Measurements from ENCODE around the gene ALAD. TPM values are rescaled to one million over a fixed set of nuclear protein-coding genes. Genes with fewer than 3 reads are reported as not detected.

ALAD gene
- total and polyA plus RNA-seq, 9 of the 15 experiments (the other 6 are each of a cell fraction or from before 2014, with no cell fraction given) = 1.3 to 12.7 (median 6.8) TPM

DNA sequence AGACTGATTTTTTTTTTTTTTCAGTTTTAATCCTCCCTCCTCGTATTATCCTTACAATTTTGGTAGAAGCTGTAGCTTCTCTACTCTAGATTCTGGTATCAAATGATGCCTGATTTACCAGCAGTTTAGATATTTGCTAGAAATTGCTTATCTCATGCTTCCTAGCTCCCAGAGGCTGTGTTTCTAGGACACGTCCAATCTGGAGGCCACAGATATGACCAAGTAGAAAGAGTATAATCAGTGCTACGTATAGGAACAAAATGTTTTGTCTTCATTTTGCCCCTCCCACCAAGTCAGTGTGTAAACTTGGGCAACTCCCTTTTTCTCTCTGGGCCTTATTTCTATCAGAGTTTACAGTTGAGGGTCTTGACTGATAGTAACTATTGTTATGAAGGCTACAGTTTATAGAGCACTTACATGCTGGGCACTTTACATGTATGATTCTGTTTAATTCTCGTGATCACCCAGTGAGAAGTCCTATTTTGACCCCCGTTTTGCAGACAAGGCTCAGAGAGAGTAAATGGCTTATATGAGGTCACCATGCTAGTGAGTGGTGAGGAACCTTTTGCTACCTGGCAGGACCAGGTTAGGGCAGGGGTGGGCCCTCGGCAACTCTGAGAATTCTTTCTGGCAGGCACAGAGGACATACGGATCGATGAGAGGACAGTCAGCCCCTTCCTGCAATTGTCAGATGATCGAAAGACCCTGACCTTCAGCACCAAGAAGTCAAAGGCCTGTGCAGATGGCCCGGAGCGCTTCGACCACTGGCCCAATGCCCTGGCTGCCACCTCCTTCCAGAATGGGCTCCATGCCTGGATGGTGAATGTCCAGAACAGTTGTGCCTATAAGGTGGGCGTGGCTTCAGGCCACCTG is 31.9 kb downstream of the ALAD start (continued):
- TF ChIP-seq HNRNPH1 (optimal IDR thresholded peaks at IDR 0.05; ENCODE audit: low read depth, low read length) (no peak), SIN3B (IDR thresholded peaks at IDR 0.05; ENCODE audit: low read depth) (no peak), RBM15 (IDR thresholded peaks at IDR 0.05; ENCODE audit: insufficient read depth, low read length) (no peak), YY1 (IDR thresholded peaks at IDR 0.05; ENCODE audit: borderline replicate concordance in 1 of 3, control insufficient read depth in 1 of 3, extremely low read depth in 1 of 3, insufficient read depth in 3 of 3, insufficient read length in 1 of 3, insufficient replicate concordance in 2 of 3, low read depth in 1 of 3, low read length in 2 of 3) (no peak), CEBPB (tag; IDR thresholded peaks at IDR 0.05) (peak; percentile 34; the same call in 1 of the 2 replicates), RAD51 (IDR thresholded peaks at IDR 0.05; ENCODE audit: borderline replicate concordance, low read depth) (no peak; the same call in 1 of the 2 replicates), SRSF3 (IDR thresholded peaks at IDR 0.05; ENCODE audit: insufficient read depth, low read length) (no peak), ZZZ3 (IDR thresholded peaks at IDR 0.05) (no peak), TEAD2 (tag; IDR thresholded peaks at IDR 0.05) (no peak), ZFP1 (CRISPR knock-in tag; IDR thresholded peaks at IDR 0.05) (no peak), ETV1 (tag; conservative IDR thresholded peaks at IDR 0.05; ENCODE audit: low read depth) (no peak), PHTF2 (CRISPR knock-in tag; IDR thresholded peaks at IDR 0.05) (no peak), EHMT2 (IDR thresholded peaks at IDR 0.05) (no peak), HSF4 (CRISPR knock-in tag; IDR thresholded peaks at IDR 0.05; ENCODE audit: borderline replicate concordance) (no peak), NFE2L1 (tag; IDR thresholded peaks at IDR 0.05; ENCODE audit: borderline replicate concordance, low read depth) (no peak), ZNF175 (CRISPR knock-in tag; IDR thresholded peaks at IDR 0.05; ENCODE audit: low read depth) (no peak)
- TF ChIP-seq, protein P1, sequence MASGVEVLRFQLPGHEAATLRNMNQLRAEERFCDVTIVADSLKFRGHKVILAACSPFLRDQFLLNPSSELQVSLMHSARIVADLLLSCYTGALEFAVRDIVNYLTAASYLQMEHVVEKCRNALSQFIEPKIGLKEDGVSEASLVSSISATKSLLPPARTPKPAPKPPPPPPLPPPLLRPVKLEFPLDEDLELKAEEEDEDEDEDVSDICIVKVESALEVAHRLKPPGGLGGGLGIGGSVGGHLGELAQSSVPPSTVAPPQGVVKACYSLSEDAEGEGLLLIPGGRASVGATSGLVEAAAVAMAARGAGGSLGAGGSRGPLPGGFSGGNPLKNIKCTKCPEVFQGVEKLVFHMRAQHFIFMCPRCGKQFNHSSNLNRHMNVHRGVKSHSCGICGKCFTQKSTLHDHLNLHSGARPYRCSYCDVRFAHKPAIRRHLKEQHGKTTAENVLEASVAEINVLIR (CRISPR knock-in tag; IDR thresholded peaks at IDR 0.05) = no peak
- TF ChIP-seq, protein P2, sequence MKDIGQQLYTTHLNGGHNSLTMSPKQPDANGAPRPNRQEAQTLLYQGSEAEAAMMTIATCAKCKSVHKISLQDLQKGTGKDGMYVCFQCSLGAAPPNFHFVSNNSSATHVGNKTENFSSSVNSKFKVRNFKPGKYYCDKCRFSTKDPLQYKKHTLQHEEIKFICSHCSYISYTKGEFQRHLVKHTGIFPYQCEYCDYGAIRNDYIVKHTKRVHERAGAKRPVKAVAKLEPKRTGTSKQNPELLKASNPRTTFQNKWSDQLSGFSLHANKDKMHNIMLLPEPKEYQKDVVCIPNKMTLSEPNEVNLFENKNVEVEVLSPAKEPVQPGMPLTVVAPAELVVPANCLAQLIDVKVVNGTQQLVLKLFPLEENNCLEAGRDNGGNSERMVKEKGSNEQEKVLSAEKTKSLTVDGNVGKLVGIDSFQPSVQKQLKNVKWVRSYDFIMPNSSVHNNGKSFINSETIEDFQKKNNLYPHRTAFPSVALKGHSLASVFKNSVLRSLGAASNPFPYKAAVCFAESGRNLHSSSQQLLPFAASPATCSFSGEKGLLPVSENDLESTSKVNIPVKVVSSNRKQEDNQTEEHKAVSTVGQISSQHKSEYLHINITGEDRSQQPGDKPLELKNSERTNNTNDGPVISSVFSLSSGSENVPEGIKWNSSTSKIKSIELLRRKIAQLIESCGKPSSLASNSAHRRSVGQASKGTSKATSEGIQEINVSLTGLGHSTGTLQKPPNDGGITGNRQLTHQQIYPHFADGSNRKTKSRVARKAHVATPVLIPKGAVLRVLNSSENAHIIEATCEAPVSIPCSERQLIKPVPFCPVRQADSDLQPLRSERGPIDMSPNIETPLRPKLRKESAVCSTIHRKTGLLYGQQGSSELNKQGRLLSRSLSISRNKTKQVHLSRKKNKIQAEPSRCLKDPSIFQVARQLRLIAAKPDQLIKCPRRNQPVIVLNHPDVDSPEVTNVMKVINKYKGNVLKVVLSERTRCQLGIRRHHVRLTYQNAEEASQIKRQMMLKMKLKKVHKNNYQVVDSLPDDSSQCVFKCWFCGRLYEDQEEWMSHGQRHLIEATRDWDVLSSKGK (CRISPR knock-in tag; IDR thresholded peaks at IDR 0.05) = no peak
- TF ChIP-seq, protein P3, sequence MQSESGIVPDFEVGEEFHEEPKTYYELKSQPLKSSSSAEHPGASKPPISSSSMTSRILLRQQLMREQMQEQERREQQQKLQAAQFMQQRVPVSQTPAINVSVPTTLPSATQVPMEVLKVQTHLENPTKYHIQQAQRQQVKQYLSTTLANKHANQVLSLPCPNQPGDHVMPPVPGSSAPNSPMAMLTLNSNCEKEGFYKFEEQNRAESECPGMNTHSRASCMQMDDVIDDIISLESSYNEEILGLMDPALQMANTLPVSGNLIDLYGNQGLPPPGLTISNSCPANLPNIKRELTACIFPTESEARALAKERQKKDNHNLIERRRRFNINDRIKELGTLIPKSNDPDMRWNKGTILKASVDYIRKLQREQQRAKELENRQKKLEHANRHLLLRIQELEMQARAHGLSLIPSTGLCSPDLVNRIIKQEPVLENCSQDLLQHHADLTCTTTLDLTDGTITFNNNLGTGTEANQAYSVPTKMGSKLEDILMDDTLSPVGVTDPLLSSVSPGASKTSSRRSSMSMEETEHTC (IDR thresholded peaks at IDR 0.05) = peak; percentile 45; the same call in 1 of the 2 replicates
